ENCODE data around the gene DLG1.

DNA sequence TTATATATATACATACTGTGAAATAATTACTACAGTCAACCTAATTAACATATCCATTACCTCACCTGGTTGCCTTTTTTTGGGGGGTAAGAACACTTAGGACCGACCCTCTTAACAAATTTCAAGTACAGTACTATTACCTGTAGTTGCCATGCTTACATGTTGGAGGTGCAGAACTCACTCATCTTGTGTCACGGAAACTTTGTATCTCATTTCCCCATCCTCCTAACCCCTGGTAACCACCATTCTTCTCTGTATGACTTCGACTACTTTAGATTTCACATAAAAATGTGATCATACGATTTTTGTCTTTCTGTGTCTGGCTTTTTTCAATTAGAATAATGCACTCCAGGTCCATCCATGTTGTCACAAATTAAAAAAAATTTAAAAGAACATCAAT, 213.3 kb downstream of the DLG1 start:
- TF ChIP-seq ZNF114 (CRISPR knock-in tag; IDR thresholded peaks at IDR 0.05): no peak
- TF ChIP-seq, protein P1, sequence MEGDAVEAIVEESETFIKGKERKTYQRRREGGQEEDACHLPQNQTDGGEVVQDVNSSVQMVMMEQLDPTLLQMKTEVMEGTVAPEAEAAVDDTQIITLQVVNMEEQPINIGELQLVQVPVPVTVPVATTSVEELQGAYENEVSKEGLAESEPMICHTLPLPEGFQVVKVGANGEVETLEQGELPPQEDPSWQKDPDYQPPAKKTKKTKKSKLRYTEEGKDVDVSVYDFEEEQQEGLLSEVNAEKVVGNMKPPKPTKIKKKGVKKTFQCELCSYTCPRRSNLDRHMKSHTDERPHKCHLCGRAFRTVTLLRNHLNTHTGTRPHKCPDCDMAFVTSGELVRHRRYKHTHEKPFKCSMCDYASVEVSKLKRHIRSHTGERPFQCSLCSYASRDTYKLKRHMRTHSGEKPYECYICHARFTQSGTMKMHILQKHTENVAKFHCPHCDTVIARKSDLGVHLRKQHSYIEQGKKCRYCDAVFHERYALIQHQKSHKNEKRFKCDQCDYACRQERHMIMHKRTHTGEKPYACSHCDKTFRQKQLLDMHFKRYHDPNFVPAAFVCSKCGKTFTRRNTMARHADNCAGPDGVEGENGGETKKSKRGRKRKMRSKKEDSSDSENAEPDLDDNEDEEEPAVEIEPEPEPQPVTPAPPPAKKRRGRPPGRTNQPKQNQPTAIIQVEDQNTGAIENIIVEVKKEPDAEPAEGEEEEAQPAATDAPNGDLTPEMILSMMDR (conservative IDR thresholded peaks at IDR 0.05; ENCODE audit: low read depth in 2 of 2): no peak
- no peak for TF ChIP-seq POLR2AphosphoS5 (IDR thresholded peaks at IDR 0.05; ENCODE audit: low read depth)
- no peak for TF ChIP-seq EZH2 (IDR thresholded peaks at IDR 0.05; ENCODE audit: low read depth, unreplicated experiment)
- TF ChIP-seq EZH2phosphoT487 (IDR thresholded peaks at IDR 0.05; ENCODE audit: unreplicated experiment): no peak
- TF ChIP-seq, protein P2, sequence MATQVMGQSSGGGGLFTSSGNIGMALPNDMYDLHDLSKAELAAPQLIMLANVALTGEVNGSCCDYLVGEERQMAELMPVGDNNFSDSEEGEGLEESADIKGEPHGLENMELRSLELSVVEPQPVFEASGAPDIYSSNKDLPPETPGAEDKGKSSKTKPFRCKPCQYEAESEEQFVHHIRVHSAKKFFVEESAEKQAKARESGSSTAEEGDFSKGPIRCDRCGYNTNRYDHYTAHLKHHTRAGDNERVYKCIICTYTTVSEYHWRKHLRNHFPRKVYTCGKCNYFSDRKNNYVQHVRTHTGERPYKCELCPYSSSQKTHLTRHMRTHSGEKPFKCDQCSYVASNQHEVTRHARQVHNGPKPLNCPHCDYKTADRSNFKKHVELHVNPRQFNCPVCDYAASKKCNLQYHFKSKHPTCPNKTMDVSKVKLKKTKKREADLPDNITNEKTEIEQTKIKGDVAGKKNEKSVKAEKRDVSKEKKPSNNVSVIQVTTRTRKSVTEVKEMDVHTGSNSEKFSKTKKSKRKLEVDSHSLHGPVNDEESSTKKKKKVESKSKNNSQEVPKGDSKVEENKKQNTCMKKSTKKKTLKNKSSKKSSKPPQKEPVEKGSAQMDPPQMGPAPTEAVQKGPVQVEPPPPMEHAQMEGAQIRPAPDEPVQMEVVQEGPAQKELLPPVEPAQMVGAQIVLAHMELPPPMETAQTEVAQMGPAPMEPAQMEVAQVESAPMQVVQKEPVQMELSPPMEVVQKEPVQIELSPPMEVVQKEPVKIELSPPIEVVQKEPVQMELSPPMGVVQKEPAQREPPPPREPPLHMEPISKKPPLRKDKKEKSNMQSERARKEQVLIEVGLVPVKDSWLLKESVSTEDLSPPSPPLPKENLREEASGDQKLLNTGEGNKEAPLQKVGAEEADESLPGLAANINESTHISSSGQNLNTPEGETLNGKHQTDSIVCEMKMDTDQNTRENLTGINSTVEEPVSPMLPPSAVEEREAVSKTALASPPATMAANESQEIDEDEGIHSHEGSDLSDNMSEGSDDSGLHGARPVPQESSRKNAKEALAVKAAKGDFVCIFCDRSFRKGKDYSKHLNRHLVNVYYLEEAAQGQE (IDR thresholded peaks at IDR 0.05; ENCODE audit: unreplicated experiment): no peak
- TF ChIP-seq NANOG (IDR thresholded peaks at IDR 0.05; ENCODE audit: borderline replicate concordance): no peak
- TF ChIP-seq ZNF331 (CRISPR knock-in tag; IDR thresholded peaks at IDR 0.05; ENCODE audit: low read depth): no peak
- no peak for TF ChIP-seq JUNB (IDR thresholded peaks at IDR 0.05; ENCODE audit: unreplicated experiment)
- no peak for TF ChIP-seq CREB1 (CRISPR knock-in tag; IDR thresholded peaks at IDR 0.05; ENCODE audit: low read depth)
- TF ChIP-seq, protein P3, sequence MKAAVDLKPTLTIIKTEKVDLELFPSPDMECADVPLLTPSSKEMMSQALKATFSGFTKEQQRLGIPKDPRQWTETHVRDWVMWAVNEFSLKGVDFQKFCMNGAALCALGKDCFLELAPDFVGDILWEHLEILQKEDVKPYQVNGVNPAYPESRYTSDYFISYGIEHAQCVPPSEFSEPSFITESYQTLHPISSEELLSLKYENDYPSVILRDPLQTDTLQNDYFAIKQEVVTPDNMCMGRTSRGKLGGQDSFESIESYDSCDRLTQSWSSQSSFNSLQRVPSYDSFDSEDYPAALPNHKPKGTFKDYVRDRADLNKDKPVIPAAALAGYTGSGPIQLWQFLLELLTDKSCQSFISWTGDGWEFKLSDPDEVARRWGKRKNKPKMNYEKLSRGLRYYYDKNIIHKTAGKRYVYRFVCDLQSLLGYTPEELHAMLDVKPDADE (IDR thresholded peaks at IDR 0.05): no peak
- no peak for TF ChIP-seq STAT1 (IDR thresholded peaks at IDR 0.05; ENCODE audit: unreplicated experiment)
- TF ChIP-seq, protein P4, sequence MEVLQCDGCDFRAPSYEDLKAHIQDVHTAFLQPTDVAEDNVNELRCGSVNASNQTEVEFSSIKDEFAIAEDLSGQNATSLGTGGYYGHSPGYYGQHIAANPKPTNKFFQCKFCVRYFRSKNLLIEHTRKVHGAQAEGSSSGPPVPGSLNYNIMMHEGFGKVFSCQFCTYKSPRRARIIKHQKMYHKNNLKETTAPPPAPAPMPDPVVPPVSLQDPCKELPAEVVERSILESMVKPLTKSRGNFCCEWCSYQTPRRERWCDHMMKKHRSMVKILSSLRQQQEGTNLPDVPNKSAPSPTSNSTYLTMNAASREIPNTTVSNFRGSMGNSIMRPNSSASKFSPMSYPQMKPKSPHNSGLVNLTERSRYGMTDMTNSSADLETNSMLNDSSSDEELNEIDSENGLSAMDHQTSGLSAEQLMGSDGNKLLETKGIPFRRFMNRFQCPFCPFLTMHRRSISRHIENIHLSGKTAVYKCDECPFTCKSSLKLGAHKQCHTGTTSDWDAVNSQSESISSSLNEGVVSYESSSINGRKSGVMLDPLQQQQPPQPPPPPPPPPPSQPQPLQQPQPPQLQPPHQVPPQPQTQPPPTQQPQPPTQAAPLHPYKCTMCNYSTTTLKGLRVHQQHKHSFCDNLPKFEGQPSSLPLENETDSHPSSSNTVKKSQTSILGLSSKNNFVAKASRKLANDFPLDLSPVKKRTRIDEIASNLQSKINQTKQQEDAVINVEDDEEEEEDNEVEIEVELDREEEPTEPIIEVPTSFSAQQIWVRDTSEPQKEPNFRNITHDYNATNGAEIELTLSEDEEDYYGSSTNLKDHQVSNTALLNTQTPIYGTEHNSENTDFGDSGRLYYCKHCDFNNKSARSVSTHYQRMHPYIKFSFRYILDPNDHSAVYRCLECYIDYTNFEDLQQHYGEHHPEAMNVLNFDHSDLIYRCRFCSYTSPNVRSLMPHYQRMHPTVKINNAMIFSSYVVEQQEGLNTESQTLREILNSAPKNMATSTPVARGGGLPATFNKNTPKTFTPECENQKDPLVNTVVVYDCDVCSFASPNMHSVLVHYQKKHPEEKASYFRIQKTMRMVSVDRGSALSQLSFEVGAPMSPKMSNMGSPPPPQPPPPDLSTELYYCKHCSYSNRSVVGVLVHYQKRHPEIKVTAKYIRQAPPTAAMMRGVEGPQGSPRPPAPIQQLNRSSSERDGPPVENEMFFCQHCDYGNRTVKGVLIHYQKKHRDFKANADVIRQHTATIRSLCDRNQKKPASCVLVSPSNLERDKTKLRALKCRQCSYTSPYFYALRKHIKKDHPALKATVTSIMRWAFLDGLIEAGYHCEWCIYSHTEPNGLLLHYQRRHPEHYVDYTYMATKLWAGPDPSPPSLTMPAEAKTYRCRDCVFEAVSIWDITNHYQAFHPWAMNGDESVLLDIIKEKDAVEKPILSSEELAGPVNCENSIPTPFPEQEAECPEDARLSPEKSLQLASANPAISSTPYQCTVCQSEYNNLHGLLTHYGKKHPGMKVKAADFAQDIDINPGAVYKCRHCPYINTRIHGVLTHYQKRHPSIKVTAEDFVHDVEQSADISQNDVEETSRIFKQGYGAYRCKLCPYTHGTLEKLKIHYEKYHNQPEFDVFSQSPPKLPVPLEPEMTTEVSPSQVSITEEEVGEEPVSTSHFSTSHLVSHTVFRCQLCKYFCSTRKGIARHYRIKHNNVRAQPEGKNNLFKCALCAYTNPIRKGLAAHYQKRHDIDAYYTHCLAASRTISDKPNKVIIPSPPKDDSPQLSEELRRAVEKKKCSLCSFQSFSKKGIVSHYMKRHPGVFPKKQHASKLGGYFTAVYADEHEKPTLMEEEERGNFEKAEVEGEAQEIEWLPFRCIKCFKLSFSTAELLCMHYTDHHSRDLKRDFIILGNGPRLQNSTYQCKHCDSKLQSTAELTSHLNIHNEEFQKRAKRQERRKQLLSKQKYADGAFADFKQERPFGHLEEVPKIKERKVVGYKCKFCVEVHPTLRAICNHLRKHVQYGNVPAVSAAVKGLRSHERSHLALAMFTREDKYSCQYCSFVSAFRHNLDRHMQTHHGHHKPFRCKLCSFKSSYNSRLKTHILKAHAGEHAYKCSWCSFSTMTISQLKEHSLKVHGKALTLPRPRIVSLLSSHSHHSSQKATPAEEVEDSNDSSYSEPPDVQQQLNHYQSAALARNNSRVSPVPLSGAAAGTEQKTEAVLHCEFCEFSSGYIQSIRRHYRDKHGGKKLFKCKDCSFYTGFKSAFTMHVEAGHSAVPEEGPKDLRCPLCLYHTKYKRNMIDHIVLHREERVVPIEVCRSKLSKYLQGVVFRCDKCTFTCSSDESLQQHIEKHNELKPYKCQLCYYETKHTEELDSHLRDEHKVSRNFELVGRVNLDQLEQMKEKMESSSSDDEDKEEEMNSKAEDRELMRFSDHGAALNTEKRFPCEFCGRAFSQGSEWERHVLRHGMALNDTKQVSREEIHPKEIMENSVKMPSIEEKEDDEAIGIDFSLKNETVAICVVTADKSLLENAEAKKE (CRISPR knock-in tag; IDR thresholded peaks at IDR 0.05): no peak
